HG02678 (cell line): ENCODE results near the gene ANKRD31.
"Not testable (repeated sequence)": the region's sequence is repeated elsewhere in the genome, so short reads cannot be mapped to it uniquely, and the experiment has no call there.

Source experiments
- ATAC-seq: cut with Tn5 transposase; IDR thresholded peaks from one replicate; pipeline ENCODE4 v1.9.1; 2021; ENCODE audit warnings: mild to moderate bottlenecking, moderate library complexity; ENCODE audit not compliant: unreplicated experiment

ANKRD31 gene

DNA sequence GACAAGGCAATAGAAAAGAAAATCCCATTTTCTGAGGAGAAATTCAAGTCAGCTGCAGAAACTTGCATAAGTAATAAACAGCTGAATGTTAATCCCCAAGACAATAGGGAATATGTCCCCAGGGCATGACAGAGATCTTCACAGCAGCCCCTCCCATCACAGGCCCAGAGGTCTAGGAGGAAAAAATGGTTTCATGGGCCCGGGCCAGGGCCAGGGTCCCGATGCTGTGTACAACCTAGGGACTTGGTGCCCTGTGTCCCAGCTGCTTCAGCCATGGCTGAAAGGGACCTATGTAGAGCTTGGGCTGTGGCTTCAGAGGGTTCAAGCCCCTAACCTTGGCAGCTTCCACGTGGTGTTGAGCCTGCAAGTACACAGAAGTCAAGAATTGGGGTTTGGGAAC, 75.2 kb downstream of the ANKRD31 start:
- not testable (repeated sequence) for ATAC-seq

DNA sequence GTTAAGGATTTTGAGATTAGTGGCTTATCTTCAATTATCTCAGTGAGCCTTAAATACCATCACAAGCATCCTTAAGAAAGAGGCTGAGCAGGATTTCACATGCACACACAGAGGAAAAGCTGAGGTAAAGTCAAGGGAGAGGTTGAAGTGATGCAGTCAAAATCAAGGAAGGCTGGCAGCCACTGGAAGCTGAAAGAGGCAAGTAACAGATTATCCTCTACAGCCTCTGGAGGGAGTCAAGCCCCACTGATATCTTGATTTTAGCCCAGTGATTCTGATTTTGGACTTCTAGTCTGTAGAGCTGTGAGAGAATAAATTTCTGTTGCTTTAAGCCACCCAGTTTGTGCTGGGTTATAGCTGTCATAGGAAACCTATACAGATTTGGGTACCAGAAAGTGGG, 80.1 kb downstream of the ANKRD31 start:
- no peak for ATAC-seq

DNA sequence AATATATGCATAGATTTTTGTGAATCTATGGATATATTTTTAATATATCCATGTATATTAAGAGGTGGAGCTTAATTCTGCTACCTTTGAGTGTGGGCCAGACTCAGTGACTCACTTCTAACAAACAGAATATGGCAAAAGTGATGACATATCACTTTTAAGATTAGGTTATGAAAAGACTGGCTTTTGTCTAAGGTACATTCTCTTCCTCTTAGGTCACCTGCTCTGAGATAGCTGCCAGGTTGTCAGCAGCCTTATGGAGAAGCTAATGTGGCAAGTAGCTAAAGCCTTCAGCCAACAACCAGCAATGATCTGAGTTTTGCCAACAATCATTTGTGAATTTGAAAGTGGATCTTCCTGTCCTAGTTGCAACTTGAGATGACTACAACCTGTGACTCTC, 83.8 kb downstream of the ANKRD31 start:
- no peak for ATAC-seq

DNA sequence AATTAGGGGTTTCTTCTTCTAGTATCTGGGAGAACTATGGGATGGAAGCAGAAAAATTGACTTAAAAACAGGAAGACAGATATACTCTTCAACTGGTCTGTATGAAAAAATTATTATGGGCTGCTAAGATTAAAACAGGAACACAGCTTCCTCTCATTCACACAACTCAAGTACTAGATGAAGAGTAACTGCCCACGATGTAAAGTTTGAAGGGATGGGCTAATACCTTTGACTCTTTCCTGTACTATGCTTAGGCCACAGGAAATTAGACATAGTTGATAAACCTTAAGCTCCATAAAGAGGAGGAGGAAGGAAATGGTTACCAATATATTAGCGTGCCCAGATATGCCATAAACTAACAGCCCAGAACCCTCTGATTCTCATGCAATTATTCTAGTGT, 88.6 kb downstream of the ANKRD31 start:
- ATAC-seq, result no peak

DNA sequence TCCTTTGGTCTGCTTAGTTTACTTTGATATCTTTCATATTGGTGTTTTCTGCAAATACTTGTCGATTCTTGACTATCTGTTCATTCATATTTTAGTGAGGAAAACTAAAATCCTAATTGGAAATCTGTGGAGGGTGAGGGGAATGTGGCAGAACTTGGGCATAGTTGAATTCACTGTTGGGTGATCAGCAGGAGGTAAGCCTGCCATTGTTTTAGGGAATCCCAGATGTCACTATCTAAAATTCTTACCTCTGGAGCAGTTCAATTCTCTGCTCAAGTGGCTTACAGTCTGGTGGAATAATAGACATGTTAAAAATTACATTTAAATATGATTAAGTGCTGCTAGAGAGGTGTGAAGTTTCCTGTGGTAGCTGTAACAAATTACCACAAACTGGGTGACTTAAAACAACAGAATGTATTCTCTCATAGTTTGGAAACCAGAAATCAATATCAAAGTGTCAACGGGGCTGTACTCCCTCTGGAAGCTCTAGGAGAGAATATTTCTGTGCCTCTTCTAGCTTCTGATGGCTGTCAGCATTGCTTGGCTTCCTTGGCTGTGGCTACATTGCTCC, 94.0 kb downstream of the ANKRD31 start:
- ATAC-seq, result no peak

DNA sequence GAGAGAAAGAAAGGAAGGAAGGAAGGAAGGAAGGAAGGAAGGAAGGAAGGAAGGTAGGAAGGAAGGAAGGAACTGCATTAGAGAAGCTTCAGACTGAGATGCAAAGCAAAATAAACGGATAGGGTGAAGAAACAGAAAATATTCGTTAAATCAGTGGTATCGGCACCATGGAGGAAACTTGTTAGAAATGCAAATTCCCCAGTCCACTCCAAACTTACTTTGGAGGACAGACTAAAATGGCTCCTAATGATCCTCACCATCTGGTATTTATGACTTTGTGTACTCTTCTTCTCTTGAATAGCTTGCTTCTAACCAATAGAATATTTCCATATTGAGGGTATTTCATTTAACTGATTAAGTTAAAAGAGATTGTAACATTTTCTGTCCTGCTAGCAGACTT, 96.4 kb downstream of the ANKRD31 start:
- ATAC-seq, result no peak

DNA sequence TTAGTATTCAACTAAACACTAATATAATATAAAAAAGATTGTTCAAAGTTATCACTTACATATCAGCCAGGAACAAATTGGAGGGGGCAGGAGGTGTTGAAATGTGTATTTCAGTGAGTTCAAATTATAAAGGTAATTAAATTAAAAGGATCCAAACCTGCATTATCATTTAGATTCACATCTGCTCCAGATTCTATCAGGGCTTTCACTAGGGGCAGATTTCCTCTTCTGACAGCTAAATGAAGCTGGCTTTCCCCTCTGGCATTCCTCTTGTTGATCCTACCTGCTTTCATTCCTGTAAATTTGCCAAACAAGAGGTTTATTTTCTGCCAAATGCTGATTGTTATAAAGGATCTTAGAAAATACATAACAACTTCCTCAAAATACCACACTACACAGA, 98.0 kb downstream of the ANKRD31 start:
- no peak for ATAC-seq

DNA sequence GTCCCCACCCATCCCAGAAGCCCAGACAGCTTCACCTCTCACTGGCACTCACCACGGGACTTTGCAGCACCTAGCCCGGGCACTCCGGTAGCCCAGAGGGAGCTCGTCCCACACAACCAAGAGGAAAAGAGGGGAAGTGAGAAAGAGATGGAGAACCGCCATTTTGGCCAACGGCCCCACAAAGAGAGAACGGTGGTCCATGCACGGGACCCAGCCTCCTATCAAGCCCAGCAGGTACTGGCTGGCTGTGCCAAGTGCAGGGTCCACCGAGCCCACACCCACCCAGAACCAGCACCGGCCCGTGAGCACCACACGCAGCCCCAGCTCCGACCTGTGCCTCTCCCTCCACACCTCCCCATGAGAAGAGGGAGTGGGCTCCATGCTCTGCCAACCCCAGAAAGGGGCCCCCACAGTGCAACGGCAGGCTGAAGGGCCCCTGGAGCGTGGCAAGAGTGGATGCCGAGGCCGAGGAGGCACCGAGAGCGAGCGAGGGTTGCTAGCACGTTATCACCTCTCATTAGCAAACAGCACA, 105.8 kb downstream of the ANKRD31 start:
- no peak for ATAC-seq

DNA sequence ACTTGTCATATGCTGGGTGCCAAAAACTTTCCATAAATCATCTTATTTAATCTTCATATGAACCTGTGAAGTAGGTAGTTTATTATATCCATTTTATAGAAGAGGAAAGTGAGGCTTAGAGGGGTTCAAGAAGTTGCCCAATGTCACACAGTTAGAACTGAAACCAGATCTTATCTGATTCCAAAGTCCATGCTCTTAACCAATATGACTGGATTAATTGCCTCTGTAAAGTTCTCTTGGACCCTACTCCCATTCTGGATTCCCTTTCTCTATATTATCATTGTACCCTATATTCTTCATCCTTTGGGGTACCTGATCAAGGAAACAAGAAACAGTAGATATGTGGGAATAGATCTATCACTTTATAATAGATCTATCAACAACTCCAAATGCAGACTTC, 119.8 kb downstream of the ANKRD31 start:
- no peak for ATAC-seq

DNA sequence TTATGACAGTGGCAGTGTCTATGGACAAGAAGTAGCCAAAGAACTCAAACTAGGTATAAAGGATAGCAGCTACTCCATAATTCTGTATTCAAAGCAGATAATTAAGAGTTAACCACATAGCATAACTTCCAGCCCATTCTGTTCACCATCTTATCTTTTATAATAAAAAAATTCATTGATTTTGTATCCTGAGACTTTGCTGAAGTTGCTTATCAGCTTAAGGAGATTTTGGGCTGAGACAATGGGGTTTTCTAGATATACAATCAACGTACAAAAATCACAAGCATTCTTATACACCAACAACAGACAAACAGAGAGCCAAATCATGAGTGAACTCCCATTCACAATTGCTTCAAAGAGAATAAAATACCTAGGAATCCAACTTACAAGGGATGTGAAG, 122.4 kb downstream of the ANKRD31 start:
- not testable (repeated sequence) for ATAC-seq

DNA sequence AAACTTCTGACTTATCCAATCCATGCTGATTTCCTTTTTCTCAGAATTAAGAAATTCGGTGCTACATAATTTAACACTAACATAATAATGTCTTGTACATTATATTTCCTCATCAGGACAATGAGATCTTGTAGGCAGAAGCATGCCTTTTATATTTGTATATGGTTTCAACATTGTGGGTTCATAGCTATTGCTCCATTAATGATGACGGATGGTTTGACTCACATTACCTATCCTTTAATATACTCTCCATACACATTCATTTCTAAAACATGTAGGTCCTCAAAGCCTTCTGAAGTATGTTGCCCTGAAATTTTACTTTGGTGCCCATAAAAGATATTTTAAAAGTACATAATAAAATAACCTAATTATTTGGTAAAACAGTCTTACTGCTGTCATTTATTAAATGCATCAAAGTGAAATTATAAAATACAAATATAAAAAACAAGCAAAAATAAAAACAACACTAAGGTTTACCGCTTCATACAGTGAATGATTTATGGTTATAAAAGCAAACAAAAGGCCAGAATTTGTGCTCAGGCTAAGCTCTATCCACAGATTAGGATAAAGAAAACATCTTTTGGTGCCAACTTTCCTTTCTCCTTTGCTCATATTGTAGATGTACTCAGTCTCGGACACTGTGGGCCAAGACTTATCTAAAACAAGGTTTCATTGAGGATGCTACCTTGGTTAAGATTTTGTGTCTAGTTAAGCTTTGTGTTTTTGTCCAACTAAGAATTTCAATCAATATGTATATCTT, 123.1 kb downstream of the ANKRD31 start:
- ATAC-seq, result no peak

DNA sequence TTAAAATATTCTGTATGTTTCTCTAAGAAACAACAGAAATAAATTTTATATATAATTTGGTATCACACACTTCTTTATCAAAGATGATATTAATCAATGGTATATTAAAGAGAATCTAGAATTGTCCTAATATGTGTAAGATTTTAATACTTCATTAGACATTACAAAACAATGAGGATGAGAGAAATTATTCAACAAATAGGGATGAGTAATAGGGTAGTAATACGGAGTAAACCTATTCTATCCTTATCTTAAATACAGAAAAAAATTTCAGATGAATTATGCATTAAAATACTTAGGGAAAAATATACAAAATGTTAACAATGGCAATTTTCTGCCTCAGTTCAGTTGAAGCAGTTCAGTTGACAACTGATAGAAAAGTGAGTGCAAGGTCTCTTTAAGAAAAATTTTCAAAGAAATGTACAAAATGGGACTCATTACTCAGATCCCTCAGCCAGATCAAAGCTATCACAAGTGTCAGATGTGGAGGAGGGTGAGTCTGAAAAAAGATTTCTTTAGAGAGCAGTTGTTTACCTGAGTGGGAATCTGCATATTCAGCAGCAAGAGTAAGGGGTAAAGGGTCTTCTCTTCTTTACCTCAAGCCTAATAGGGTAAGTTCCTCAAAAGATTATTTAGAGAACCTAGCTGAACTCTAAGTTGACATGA, 127.6 kb downstream of the ANKRD31 start:
- no peak for ATAC-seq

DNA sequence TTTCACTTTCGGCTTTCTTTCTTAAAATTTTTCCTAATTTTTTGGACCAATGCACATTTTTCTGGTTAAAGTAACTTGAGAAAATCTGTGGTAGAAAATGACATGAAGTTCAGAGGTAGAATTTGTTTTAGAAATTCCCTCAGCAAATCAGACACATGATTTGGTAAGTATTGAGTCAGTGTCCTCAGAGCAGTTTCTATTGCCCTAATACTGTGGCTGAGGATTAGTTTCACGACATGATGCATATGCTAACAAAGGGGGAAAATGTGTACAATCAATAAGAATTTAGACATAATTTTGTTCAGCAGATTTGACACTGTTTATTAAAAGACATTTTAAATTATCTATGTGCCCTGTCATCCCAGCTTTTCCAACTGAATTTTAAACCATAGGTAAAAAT, 128.2 kb downstream of the ANKRD31 start:
- ATAC-seq, result no peak

DNA sequence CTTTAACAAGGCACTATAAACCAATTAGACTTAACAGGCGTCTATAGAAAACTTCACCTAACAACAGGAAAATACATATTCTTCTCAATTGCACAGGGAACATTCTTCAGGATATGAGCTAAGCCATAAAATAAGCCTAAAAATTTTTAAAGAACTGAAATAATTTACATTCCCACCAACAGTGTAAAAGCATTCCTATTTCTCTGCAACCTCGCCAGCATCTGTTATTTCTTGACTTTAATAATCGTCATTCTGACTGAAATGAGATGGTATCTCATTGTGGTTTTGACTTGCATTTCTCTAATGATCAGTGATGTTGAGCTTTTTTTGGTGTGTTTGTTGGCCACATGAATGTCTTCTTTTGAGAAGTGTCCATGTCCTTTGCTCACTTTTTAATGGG, 140.7 kb downstream of the ANKRD31 start:
- ATAC-seq, result not testable (repeated sequence)

DNA sequence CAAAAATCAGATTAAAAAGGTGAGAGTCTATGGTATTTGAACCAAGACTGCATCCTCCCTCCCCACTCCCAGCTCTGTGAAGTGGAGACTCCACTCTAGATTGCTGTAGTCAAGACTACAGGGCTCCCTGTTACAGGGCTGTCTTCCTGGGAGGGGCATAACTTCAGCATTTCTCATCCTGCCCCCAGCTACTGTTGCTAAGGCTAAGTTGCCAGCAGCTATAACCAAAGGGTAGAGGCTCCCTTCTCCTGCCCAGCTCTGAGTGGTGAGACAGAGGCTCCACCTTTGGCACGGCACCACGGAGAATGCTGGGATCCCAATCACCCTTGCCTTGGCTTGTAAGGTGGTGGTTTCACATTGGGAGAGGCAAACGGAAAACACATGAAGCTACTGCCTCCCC, 145.1 kb downstream of the ANKRD31 start:
- no peak for ATAC-seq

DNA sequence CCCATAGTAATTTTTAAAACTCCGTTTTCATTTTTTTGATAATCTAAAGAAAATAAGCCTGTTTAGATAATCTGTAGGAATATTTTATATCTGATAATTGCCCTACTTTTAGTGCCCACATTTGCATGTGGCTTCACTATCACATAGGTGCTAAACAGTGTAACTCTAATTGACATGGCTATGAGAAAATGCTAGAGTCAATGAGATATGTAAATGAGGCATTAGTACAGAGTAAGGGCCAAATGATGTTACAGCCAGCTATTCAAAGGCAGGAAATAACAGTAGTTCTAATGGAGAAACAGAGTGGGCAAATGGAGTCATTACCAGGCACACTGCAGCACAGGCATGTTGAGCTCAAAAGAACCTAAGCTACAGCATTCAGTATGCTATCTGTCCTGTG, 147.0 kb downstream of the ANKRD31 start:
- no peak for ATAC-seq

DNA sequence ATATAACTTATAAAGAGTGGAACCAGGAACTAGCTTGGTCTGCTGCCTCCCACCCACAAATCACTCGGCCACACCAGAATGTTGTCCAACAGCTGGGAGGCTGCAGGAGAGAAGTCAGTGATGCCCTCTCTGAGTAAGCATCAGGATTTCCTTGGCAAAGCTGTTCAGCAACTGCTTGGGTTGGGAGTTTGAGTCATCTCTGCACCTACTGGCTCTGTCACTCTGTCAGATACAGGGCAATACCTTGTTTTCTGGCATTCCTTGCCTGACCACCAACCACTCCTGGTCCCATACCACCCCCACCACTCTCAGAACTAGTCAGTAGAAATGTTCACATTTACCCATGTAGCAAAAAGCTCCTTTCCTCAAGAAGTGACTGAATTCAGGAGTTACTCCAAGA, 147.5 kb downstream of the ANKRD31 start:
- ATAC-seq, result no peak

DNA sequence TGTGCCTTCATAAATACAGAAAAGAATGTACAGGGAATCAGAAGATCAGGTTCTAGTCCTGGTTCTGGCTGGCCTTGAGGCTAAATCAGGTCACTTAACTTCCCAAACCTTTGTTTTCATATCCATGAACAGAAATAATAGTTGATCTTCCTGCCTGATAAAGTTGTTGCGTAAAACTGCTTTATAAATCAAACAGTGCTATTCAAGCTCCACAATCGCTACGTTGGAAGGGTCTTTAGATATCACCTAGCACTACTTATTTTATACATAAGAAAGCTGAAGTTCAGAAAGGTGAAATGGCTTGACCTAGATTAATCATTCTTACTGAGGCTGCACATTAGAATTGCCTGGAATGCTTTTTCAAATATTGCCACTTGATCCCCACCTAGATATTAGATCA, 148.0 kb downstream of the ANKRD31 start:
- no peak for ATAC-seq

DNA sequence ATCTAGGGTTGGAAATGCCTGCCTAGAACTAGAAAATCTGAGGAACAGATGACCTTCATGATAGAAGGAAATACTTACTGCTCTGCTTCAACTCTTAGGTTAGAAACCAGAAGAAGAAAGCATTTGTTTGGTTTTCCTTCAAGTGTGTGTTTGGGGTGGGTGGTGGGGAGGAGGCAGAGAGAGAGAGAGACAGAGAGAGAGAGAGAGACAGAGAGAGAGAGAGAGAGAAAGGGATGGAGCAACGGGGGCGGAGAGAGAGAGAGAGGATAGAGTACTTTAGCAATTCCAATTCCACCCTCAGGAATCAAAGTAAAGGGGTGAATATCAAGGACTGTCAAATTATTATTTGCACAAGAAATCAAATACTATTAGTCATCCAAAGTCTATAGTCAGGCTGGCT, 155.2 kb downstream of the ANKRD31 start:
- ATAC-seq, result no peak

DNA sequence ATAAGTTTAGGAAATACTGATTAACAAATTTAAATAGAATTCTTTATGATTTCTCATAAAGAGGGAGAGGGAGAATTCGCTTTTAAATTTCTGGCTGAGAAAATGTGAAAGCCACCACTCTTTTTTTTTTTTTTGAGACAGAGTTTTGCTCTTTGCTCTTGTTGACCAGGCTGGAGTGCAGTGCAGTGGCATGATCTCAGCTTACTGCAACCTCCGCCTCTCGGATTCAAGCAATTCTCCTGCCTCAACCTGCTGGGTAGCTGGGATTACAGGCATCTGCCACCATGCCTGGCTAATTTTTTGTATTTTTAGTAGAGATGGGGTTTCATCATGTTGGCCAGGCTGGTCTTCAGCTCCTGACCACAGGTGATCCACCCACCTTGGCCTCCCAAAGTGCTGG, 157.3 kb downstream of the ANKRD31 start:
- not testable (repeated sequence) for ATAC-seq

DNA sequence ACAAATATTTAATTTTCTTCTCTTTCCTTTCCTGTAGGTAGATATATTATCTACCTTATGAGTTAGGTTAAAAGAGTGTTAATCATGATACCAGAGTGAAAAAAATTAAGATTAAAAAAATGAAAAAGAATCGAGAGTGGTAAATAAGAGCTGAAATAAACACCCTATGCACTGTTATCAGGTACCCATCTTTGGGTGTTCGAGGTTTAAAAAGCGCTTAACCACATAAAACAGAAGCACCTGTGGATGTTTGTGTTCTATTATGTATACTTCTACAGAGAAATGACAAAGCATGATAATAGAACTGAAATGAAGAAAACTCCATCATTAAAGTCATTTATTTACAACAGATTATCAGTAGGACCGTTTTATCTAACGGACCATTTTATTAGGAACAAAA, 158.7 kb downstream of the ANKRD31 start:
- no peak for ATAC-seq

DNA sequence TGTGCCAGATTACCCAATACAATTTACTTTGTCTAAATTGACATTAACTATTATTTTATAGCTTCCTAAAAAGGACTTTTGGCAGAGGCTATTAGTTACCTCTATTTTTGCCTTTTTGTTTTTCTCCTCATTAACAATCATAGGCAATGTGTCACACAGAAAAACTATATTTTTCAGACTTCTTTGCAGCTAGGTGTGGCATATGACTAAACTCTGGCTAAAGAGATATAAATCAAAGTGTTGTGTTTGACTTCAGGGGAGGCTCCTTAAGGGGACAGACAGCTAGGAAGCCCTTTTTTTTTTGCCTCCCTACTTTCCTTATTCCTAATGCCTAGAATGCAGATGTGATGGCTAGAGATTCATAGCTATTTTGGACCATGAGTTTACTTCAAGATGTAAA, 164.6 kb downstream of the ANKRD31 start:
- no peak for ATAC-seq
